RWPE1 (cell line): ENCODE data around the gene VWDE.

Experiments used
- CTCF ChIA-PET: fragments of 350-600 bp; sonication (Branson Sonifier 250); formaldehyde crosslinking; extraction: SDS; loops from one replicate; lab custom pipeline; 2021; lab: Yijun Ruan, JAX
- POLR2A ChIA-PET: fragments of 400-600 bp; formaldehyde crosslinking; extraction: SDS; loops from one replicate; lab custom pipeline; 2020; ENCODE audit warnings: antibody characterized with exemption; ENCODE audit not compliant: low non-redundant PET; lab: Yijun Ruan, JAX
- DNase-seq: peaks from one replicate; pipeline ENCODE4 v3.0.0; 2012; ENCODE audit warnings: low spot score
- H3K27ac ChIP-seq: fragments of 450-650 bp; 2 replicates; pipeline ENCODE4 v1.5.1; 2017
- CTCF ChIP-seq: fragments of 450-650 bp; conservative IDR thresholded peaks from 2 replicates; pipeline ENCODE4 v1.5.1; 2017; ENCODE audit warnings: low read depth, mild to moderate bottlenecking

VWDE gene

GRCh38 chr7:12357508-12357907 lies 46.2 kb downstream of the VWDE start:
- DNase-seq = no peak
- ChIA-PET CTCF (no interaction called here), POLR2A (no interaction called here)
- no peak overlapping the region for H3K27ac ChIP-seq
- no peak for TF ChIP-seq CTCF

GRCh38 chr7:12351843-12352242 lies 51.8 kb downstream of the VWDE start:
- ChIA-PET CTCF (no interaction called here), POLR2A (no interaction called here)
- no peak for TF ChIP-seq CTCF
- no peak for DNase-seq
- H3K27ac ChIP-seq = no peak overlapping the region

GRCh38 chr7:12350971-12351370 lies 52.7 kb downstream of the VWDE start:
- POLR2A ChIA-PET = no interaction called here
- CTCF ChIA-PET = no interaction called here
- no peak overlapping the region for H3K27ac ChIP-seq
- no peak for TF ChIP-seq CTCF
- DNase-seq = no peak

- no peak for DNase-seq
- H3K27ac ChIP-seq = no peak overlapping the region
- no peak for TF ChIP-seq CTCF
- POLR2A ChIA-PET = no interaction called here
- CTCF ChIA-PET = interaction anchor here (0.6 kb wide), 1 partner anchor 1172 kb away, joined by 5 read pairs; no protein-coding TSS in a partner anchor
These were observed 66.6 kb downstream of the VWDE start for GRCh38 chr7:12337095-12337494.

GRCh38 chr7:12328888-12329770 lies 74.5 kb downstream of the VWDE start:
- CTCF ChIA-PET = no interaction called here
- POLR2A ChIA-PET = no interaction called here
- no peak for DNase-seq
- no peak for TF ChIP-seq CTCF
- H3K27ac ChIP-seq = no peak overlapping the region

GRCh38 chr7:12327922-12328321 lies 75.7 kb downstream of the VWDE start:
- CTCF ChIA-PET = no interaction called here
- POLR2A ChIA-PET = no interaction called here

More at GRCh38 chr7:12327922-12328321, 75.7 kb downstream of the VWDE start:
- TF ChIP-seq CTCF = no peak
- no peak overlapping the region for H3K27ac ChIP-seq
- no peak for DNase-seq
